HTERT RPE-1 (cell line): ENCODE data around the gene MEIS1.
"Not testable (repeated sequence)": the region's sequence is repeated elsewhere in the genome, so short reads cannot be mapped to it uniquely, and the experiment has no call there.

Experiments
- in situ Hi-C: fragments of 300-500 bp; cut with MboI; formaldehyde crosslinking; loops from 4 replicates; pipeline ENCODE4 v1.14.3; 2020; ENCODE audit warnings: low sequenced_read_pairs

Gene MEIS1

GRCh38 chr2:66464930-66465637, 30.2 kb downstream of the MEIS1 start:
- in situ Hi-C loops = no loop called here

- in situ Hi-C loops = no loop called here
Measured at GRCh38 chr2:66466433-66466832, 31.5 kb downstream of the MEIS1 start.

GRCh38 chr2:66467718-66468117, 32.8 kb downstream of the MEIS1 start:
- in situ Hi-C loops = no loop called here

- in situ Hi-C loops = no loop called here
Measured at GRCh38 chr2:66469214-66469902, 34.4 kb downstream of the MEIS1 start.

- in situ Hi-C loops = no loop called here
Measured at GRCh38 chr2:66470199-66470598, 35.3 kb downstream of the MEIS1 start.

- in situ Hi-C loops = no loop called here
Measured at GRCh38 chr2:66472225-66472843, 37.4 kb downstream of the MEIS1 start.

- in situ Hi-C loops = no loop called here
Measured at GRCh38 chr2:66477135-66477842, 42.4 kb downstream of the MEIS1 start.

GRCh38 chr2:66478299-66478698, 43.4 kb downstream of the MEIS1 start:
- in situ Hi-C loops = no loop called here

GRCh38 chr2:66478731-66479316, 43.9 kb downstream of the MEIS1 start:
- in situ Hi-C loops = no loop called here

- in situ Hi-C loops = no loop called here
Measured at GRCh38 chr2:66481100-66481549, 46.2 kb downstream of the MEIS1 start.

GRCh38 chr2:66485252-66485651, 50.3 kb downstream of the MEIS1 start:
- in situ Hi-C loops = not testable (repeated sequence)

GRCh38 chr2:66488946-66489345, 54.0 kb downstream of the MEIS1 start:
- in situ Hi-C loops = no loop called here

GRCh38 chr2:66489436-66489835, 54.5 kb downstream of the MEIS1 start:
- in situ Hi-C loops = no loop called here

- in situ Hi-C loops = no loop called here
Measured at GRCh38 chr2:66490588-66491001, 55.7 kb downstream of the MEIS1 start.

- in situ Hi-C loops = no loop called here
Measured at GRCh38 chr2:66494708-66495107, 59.8 kb downstream of the MEIS1 start.

- in situ Hi-C loops = no loop called here
Measured at GRCh38 chr2:66495788-66496640, 61.1 kb downstream of the MEIS1 start.

GRCh38 chr2:66496670-66497420, 61.9 kb downstream of the MEIS1 start:
- in situ Hi-C loops = no loop called here

- in situ Hi-C loops = no loop called here
Measured at GRCh38 chr2:66497431-66498288, 62.7 kb downstream of the MEIS1 start.
